ENCODE results near the gene MRGPRF. TPM values are rescaled to one million over a fixed set of nuclear protein-coding genes. Genes with fewer than 3 reads are reported as not detected.

The MRGPRF gene
- total and polyA plus RNA-seq, 2 of the 8 experiments (the other 6 are each of a cell fraction or from before 2014, with no cell fraction given), result 7.5 to 11.0 TPM

DNA sequence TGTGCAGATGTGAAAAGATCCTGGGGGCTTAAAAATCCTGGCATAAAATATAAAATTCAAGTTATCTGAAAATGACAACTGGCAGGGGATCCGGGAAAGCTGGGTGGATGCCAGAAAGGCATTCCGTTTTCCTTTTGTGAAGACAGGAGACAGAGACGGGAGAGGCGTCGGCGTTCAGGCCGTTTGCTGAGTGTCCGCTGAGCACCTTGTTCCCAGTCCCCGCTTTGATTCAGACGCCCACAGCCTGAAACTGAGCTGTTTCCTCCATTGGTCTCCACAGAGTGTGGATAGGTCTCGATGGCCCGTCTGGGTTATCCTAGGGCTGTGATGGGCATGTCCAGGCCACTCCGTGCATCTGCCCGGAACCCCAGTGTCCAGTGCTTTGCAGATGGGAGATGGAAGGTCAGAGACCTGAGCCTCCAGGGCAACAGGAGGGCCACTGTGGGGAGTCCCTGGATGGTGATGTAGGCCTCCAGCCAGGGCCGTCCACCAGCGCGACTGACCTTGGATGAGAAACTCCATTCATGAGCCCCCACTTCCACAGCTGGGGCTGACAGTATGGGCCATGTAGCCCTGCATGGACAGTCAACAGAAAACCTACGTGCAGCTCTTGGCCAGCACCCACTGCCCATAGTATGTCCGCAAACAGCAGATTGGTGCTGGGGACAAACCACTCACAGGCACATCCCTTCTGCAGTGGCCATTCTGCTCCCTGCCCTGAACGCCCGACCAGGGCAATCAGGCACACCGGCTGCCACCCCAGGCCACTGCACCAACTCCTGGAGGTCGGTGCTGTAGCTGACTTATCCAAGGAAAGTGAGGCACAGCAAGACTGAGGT, 11.6 kb downstream of the MRGPRF start:
- Histone ChIP-seq H3K4ac (replicated peaks; ENCODE audit: insufficient read length, low read depth, low read length) (no peak overlapping the region), H3K36me3 (ENCODE audit: control insufficient read depth in 2 of 4, insufficient read depth in 4 of 4, low read length in 3 of 4) (no peaks in the 10 kb centered on the region; a peak in 1 of 8 replicates), H3K79me2 (ENCODE audit: control insufficient read depth in 1 of 2, insufficient read depth in 2 of 2, low read length in 2 of 2) (no peaks in the 10 kb centered on the region), H3K9me3 (ENCODE audit: insufficient read depth in 2 of 2, low read depth in 1 of 2, low read length in 1 of 2) (no peaks in the 10 kb centered on the region), H2BK5ac (ENCODE audit: low read depth, low read length) (no peak overlapping the region), H3K4me3 (ENCODE audit: extremely low read depth in 1 of 4, insufficient read depth in 2 of 4, low read depth in 3 of 4, low read length in 4 of 4) (no peak overlapping the region), H2AK5ac (ENCODE audit: low read depth, low read length) (no peak overlapping the region), H2BK120ac (replicated peaks; ENCODE audit: low read depth, low read length) (no peak overlapping the region), H3K23me2 (ENCODE audit: low read depth, low read length) (no peaks in the 10 kb centered on the region), H3K9ac (replicated peaks in 1 of 4; ENCODE audit: extremely low read depth in 1 of 4, low read depth in 3 of 4, low read length in 3 of 4) (no peak overlapping the region), H4K8ac (ENCODE audit: extremely low read depth, insufficient read depth, low read length) (no peak overlapping the region), H2AFZ (ENCODE audit: low read length) (no peak overlapping the region), H3K56ac (replicated peaks; ENCODE audit: insufficient read length, low read depth, low read length) (no peak overlapping the region), H3K4me2 (ENCODE audit: insufficient read depth in 1 of 2, low read depth in 2 of 2, low read length in 2 of 2) (no peak overlapping the region), H3K23ac (ENCODE audit: insufficient read length) (no peak overlapping the region), H2BK12ac (ENCODE audit: low read depth, low read length) (no peak overlapping the region), H3K18ac (ENCODE audit: extremely low read depth, low read length) (no peak overlapping the region), H4K5ac (ENCODE audit: insufficient read length, low read depth, low read length) (no peak overlapping the region), H2BK15ac (ENCODE audit: low read length) (no peak overlapping the region), H3K14ac (ENCODE audit: insufficient read length) (no peak overlapping the region), H3K27ac (ENCODE audit: low read depth, low read length) (no peak overlapping the region), H3K79me1 (ENCODE audit: low read depth, low read length) (no peaks in the 10 kb centered on the region), H3K27me3 (replicated peaks in 1 of 4; ENCODE audit: control insufficient read depth in 3 of 4, extremely low read depth in 1 of 4, insufficient read depth in 3 of 4, low read length in 3 of 4) (no peaks in the 10 kb centered on the region), H4K91ac (replicated peaks; ENCODE audit: insufficient read length, low read length) (no peak overlapping the region), H2BK20ac (ENCODE audit: low read length) (no peak overlapping the region), H3K4me1 (replicated peaks in 1 of 4; ENCODE audit: control insufficient read depth in 3 of 4, insufficient read depth in 4 of 4, low read length in 3 of 4) (peaks cover 0 to 2% (median 1%) of the 10 kb centered on the region in 4 experiments; a peak in 2 of 7 replicates), H4K20me1 (replicated peaks in 1 of 2; ENCODE audit: control insufficient read depth in 1 of 2, insufficient read depth in 2 of 2, low read length in 2 of 2) (no peaks in the 10 kb centered on the region)
- DNase-seq (ENCODE audit: low read depth in 1 of 2, low spot score in 2 of 2) (no peak), FAIRE-seq (no peak)
- CTCF ChIA-PET (ENCODE audit: partially characterized antibody), result interaction anchor here (0.9 to 3.2 kb wide), 8 partner anchors 9 to 369 kb away, joined by 3 to 8 read pairs (median 4); partner anchors contain the start of genes MRGPRD and MRGPRF
- WGBS, 2 experiments (ENCODE audit: extremely low coverage in 1 of 2, insufficient coverage in 1 of 2, insufficient read length in 1 of 2, insufficient replicate concordance in 2 of 2, low coverage in 1 of 2, low lambda C conversion rate in 2 of 2, missing lambda C conversion rate in 1 of 2), result 93% methylated on average over 23 of the region's 23 CpGs; no CpG with 5 or more reads in 1 of the 2 experiments
- POLR2A ChIA-PET (ENCODE audit: partially characterized antibody), result interaction anchor here (1.3 to 2.5 kb wide), 3 partner anchors 9 to 48 kb away, joined by 4 to 9 read pairs (median 6); partner anchors contain the start of gene TPCN2
- no peak for TF ChIP-seq JUND (IDR thresholded peaks at IDR 0.05; ENCODE audit: low read length)
- TF ChIP-seq, protein P1, sequence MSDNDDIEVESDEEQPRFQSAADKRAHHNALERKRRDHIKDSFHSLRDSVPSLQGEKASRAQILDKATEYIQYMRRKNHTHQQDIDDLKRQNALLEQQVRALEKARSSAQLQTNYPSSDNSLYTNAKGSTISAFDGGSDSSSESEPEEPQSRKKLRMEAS (IDR thresholded peaks at IDR 0.05), result no peak
- TF ChIP-seq CHD1 (IDR thresholded peaks at IDR 0.05; ENCODE audit: low read depth, low read length), result no peak
- TF ChIP-seq RXRA (IDR thresholded peaks at IDR 0.05; ENCODE audit: insufficient read depth, low read depth, low read length), result no peak
- no peak for TF ChIP-seq HDAC6 (IDR thresholded peaks at IDR 0.05; ENCODE audit: low read depth, low read length)
- no peak for TF ChIP-seq RNF2 (IDR thresholded peaks at IDR 0.05; ENCODE audit: borderline replicate concordance, low read depth, low read length, missing control alignments, poor library complexity, severe bottlenecking)
- no peak for TF ChIP-seq SP1 (IDR thresholded peaks at IDR 0.05; ENCODE audit: low read depth, low read length)
- no peak for TF ChIP-seq TBP (IDR thresholded peaks at IDR 0.05; ENCODE audit: low read depth, low read length)
- TF ChIP-seq GABPA (IDR thresholded peaks at IDR 0.05; ENCODE audit: borderline replicate concordance, insufficient read depth, low read length), result no peak
- TF ChIP-seq TAF1 (IDR thresholded peaks at IDR 0.05; ENCODE audit: low read depth, low read length), result no peak
- no peak for TF ChIP-seq KDM1A (IDR thresholded peaks at IDR 0.05; ENCODE audit: borderline replicate concordance, low read length)

Data from H1 (cell line).